HG02642 (cell line): ENCODE measurements around the gene FAM114A1.

Experiments
- ATAC-seq: cut with Tn5 transposase; IDR thresholded peaks from one replicate; pipeline ENCODE4 v1.9.1; 2021; ENCODE audit warnings: mild to moderate bottlenecking; ENCODE audit not compliant: unreplicated experiment, poor library complexity

Gene FAM114A1

DNA sequence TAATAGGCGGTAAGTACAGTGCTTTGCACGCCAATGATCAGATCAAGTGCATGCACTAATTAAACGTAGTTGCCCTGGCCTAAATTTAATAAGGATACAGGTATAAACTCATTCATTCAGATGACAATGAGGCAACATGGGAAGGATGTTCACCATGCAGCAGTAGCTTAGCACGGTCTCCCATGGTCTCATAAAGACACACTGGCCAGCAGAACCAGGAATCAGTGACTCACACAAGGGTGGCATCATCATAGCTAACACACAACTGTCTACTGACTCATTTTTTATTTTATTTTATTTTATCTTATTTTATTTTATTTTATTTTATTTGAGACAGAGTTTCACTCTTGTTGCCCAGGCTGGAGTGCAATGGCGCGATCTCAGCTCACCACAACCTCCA, 121.9 kb downstream of the FAM114A1 start:
- ATAC-seq, result no peak

DNA sequence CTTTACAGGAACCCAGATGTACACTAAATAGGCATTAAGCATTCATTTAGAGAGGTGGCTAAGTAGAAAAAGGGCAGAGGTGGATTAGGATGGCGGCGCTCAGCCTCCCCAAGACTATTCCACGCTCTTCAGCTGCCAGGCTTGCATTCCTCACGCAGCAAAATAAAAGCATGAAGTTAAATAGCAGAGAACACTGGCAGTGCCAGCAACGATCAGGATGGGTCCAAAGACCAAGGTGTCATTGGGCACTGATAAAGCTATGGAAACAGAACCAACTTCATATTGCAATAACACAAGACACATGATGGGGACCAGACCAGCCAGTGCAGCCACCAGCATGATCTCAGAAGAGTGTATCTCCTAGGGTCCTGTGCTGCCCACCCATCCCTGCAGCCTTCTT, 122.6 kb downstream of the FAM114A1 start:
- no peak for ATAC-seq

DNA sequence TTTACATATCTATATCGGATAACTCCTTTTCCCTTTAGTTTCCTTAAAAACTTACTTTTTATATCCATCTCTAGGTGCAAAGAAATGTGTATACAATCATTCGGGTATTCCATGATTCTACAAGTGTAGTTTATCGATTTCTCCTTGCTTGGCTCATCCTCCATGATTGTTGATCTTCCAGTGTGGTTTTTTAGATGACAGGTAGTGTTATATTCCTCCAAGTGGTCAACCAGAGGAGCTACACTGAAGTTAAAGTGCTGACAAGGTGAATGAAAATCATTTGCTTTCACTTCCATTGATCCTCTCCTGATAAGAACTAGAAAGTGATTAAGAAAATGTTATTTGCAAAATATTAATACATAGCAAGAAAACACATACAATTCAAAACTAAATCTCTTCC, 126.1 kb downstream of the FAM114A1 start:
- ATAC-seq, result no peak

DNA sequence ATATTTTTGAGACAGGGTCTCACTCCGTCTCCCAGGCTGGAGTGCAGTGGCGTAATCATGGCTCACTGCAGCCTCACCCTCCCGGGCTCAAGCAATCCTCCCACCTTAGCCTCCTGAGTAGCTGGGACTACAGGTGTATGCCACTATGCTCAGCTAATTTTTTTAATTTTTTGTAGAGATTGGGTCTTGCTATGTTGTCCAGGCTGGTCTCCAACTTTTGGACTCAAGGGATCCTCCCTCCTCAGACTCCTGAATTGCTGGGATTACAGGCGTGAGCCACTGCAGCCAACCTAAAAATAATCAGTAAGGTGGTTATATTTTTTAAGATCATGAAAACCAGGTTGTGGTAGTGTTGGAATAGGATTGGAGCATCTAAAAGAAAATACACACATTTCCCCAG, 126.5 kb downstream of the FAM114A1 start:
- ATAC-seq, result no peak
